Activated CD4-positive, alpha-beta memory T cell treated with anti-CD3 and anti-CD28 coated beads for 36 hours (primary cell): ENCODE results near the gene QSOX2. TPM values are rescaled to one million over a fixed set of nuclear protein-coding genes. Genes with fewer than 3 reads are reported as not detected.

ENCODE experiments used
- CTCF ChIA-PET: fragments of 350-600 bp; sonication (Branson Sonifier 250); formaldehyde crosslinking; loops from one replicate; lab custom pipeline; 2021; ENCODE audit warnings: antibody characterized with exemption, inconsistent platforms; lab: Charles Lee
- POLR2A ChIA-PET: fragments of 350-600 bp; sonication (Branson Sonifier 250); formaldehyde crosslinking; loops from one replicate; lab custom pipeline; 2021; ENCODE audit warnings: antibody characterized with exemption; lab: Charles Lee
- DNase-seq: peaks from one replicate; pipeline ENCODE4 v3.0.0-alpha.2; 2020
- H3K27ac Mint-ChIP-seq: one replicate; pipeline ENCODE4 v1.8.0; 2021; ENCODE audit warnings: mixed read lengths
- H3K27me3 Mint-ChIP-seq: one replicate; pipeline ENCODE4 v1.8.0; 2021; ENCODE audit warnings: mixed read lengths
- H3K36me3 Mint-ChIP-seq: one replicate; pipeline ENCODE4 v1.8.0; 2021; ENCODE audit warnings: mixed read lengths
- H3K4me1 Mint-ChIP-seq: one replicate; pipeline ENCODE4 v1.8.0; 2021; ENCODE audit warnings: low read depth, mixed read lengths
- H3K4me3 Mint-ChIP-seq: one replicate; pipeline ENCODE4 v1.8.0; 2021; ENCODE audit warnings: mild to moderate bottlenecking, mixed read lengths
- H3K9me3 Mint-ChIP-seq: one replicate; pipeline ENCODE4 v1.8.0; 2021; ENCODE audit warnings: mixed read lengths
- intact Hi-C: fragments of 100-400 bp; cut with micrococcal nuclease; formaldehyde crosslinking; loops from one replicate; pipeline ENCODE4 v1.15.1; 2023
- total RNA-seq, 2 experiments: library from RNA; stranded (reverse); gene quantifications; one replicate each; pipeline ENCODE4 v1.2.3, GENCODE V29; 2021

Gene QSOX2
- total RNA-seq, 2 experiments from 2014 or later: 19.0 to 19.4 TPM

- peaks cover 20% of the 10 kb centered on the region for H3K36me3 Mint-ChIP-seq
Observed at GRCh38 chr9:136228107-136228875, 17.3 kb downstream of the QSOX2 start.

GRCh38 chr9:136226680-136227407 lies 18.8 kb downstream of the QSOX2 start:
- CTCF ChIA-PET: interaction anchor here (0.6 to 2.0 kb wide), 3 partner anchors 9 to 260 kb away, joined by 3 to 5 read pairs (median 4); no protein-coding TSS in a partner anchor
- no peaks in the 10 kb centered on the region for H3K27me3 Mint-ChIP-seq
- intact Hi-C loops: no loop called here
- DNase-seq: no peak
- no peak overlapping the region for H3K4me3 Mint-ChIP-seq
- no peak overlapping the region for H3K27ac Mint-ChIP-seq
- POLR2A ChIA-PET: no interaction called here
- peaks cover 21% of the 10 kb centered on the region for H3K36me3 Mint-ChIP-seq
- H3K9me3 Mint-ChIP-seq: no peaks in the 10 kb centered on the region
- peaks cover 31% of the 10 kb centered on the region for H3K4me1 Mint-ChIP-seq

More at GRCh38 chr9:136228107-136228875, 17.3 kb downstream of the QSOX2 start:
- Mint-ChIP-seq H3K9me3 (no peaks in the 10 kb centered on the region), H3K4me1 (peaks cover 39% of the 10 kb centered on the region), H3K27me3 (no peaks in the 10 kb centered on the region), H3K27ac (peak overlapping the region; percentile 56), H3K4me3 (no peak overlapping the region)
- peak; percentile 63 for DNase-seq
- intact Hi-C loops: no loop called here
- CTCF ChIA-PET: no interaction called here
- POLR2A ChIA-PET: no interaction called here

- peaks cover 26% of the 10 kb centered on the region for H3K4me1 Mint-ChIP-seq
- H3K27ac Mint-ChIP-seq: peak overlapping the region; percentile 82
- H3K36me3 Mint-ChIP-seq: peaks cover 27% of the 10 kb centered on the region
- ChIA-PET POLR2A (no interaction called here), CTCF (interaction anchor here (0.6 to 2.0 kb wide), 6 partner anchors 9 to 259 kb away, joined by 3 to 7 read pairs (median 4); no protein-coding TSS in a partner anchor)
- no peaks in the 10 kb centered on the region for H3K27me3 Mint-ChIP-seq
- H3K4me3 Mint-ChIP-seq: peak overlapping the region; percentile 44
- H3K9me3 Mint-ChIP-seq: no peaks in the 10 kb centered on the region
- intact Hi-C loops: no loop called here
- peak; percentile 81 for DNase-seq
Observed at GRCh38 chr9:136225748-136226679, 19.6 kb downstream of the QSOX2 start.

- CTCF ChIA-PET: interaction anchor here (1.1 to 2.0 kb wide), 6 partner anchors 8 to 55 kb away, joined by 3 to 7 read pairs (median 4); partner anchors contain the start of gene QSOX2
- peak overlapping the region; percentile 82 for H3K27ac Mint-ChIP-seq
- H3K36me3 Mint-ChIP-seq: peaks cover 29% of the 10 kb centered on the region
Observed at GRCh38 chr9:136225366-136225747, 20.3 kb downstream of the QSOX2 start.

GRCh38 chr9:136223871-136224640 lies 21.6 kb downstream of the QSOX2 start:
- Mint-ChIP-seq H3K4me3 (no peak overlapping the region), H3K4me1 (peaks cover 30% of the 10 kb centered on the region), H3K27me3 (no peaks in the 10 kb centered on the region), H3K36me3 (peaks cover 29% of the 10 kb centered on the region), H3K9me3 (no peaks in the 10 kb centered on the region), H3K27ac (peak overlapping the region; percentile 74)
- ChIA-PET CTCF (interaction anchor here (0.7 to 1.6 kb wide), 6 partner anchors 16 to 54 kb away, joined by 3 to 7 read pairs (median 4); partner anchors contain the start of gene QSOX2), POLR2A (no interaction called here)
- DNase-seq: no peak
- intact Hi-C loops: no loop called here

More at GRCh38 chr9:136225366-136225747, 20.3 kb downstream of the QSOX2 start:
- peak overlapping the region; percentile 44 for H3K4me3 Mint-ChIP-seq
- peaks cover 30% of the 10 kb centered on the region for H3K4me1 Mint-ChIP-seq
- peak; percentile 57 for DNase-seq
- no peaks in the 10 kb centered on the region for H3K9me3 Mint-ChIP-seq
- POLR2A ChIA-PET: no interaction called here
- H3K27me3 Mint-ChIP-seq: no peaks in the 10 kb centered on the region
- intact Hi-C loops: no loop called here

- peaks cover 29% of the 10 kb centered on the region for H3K36me3 Mint-ChIP-seq
Observed at GRCh38 chr9:136222906-136223285, 22.7 kb downstream of the QSOX2 start.

GRCh38 chr9:136222166-136222905 lies 23.3 kb downstream of the QSOX2 start:
- H3K27me3 Mint-ChIP-seq: no peaks in the 10 kb centered on the region
- no peak for DNase-seq
- intact Hi-C loops: no loop called here
- CTCF ChIA-PET: no interaction called here
- POLR2A ChIA-PET: no interaction called here
- H3K36me3 Mint-ChIP-seq: peaks cover 29% of the 10 kb centered on the region
- no peak overlapping the region for H3K4me3 Mint-ChIP-seq
- no peak overlapping the region for H3K27ac Mint-ChIP-seq
- H3K4me1 Mint-ChIP-seq: peaks cover 19% of the 10 kb centered on the region
- H3K9me3 Mint-ChIP-seq: no peaks in the 10 kb centered on the region

More at GRCh38 chr9:136222906-136223285, 22.7 kb downstream of the QSOX2 start:
- CTCF ChIA-PET: no interaction called here
- no peaks in the 10 kb centered on the region for H3K9me3 Mint-ChIP-seq
- H3K4me1 Mint-ChIP-seq: peaks cover 21% of the 10 kb centered on the region
- H3K27me3 Mint-ChIP-seq: no peaks in the 10 kb centered on the region
- DNase-seq: no peak
- H3K27ac Mint-ChIP-seq: no peak overlapping the region
- intact Hi-C loops: no loop called here
- POLR2A ChIA-PET: no interaction called here
- no peak overlapping the region for H3K4me3 Mint-ChIP-seq

- Mint-ChIP-seq H3K27ac (peak overlapping the region; percentile 60), H3K4me3 (no peak overlapping the region), H3K27me3 (no peaks in the 10 kb centered on the region), H3K4me1 (peaks cover 11% of the 10 kb centered on the region), H3K36me3 (peaks cover 31% of the 10 kb centered on the region), H3K9me3 (no peaks in the 10 kb centered on the region)
- ChIA-PET POLR2A (interaction anchor here (0.6 to 1.0 kb wide), 2 partner anchors 12 to 320 kb away, joined by 3 read pairs; no protein-coding TSS in a partner anchor), CTCF (interaction anchor here (0.7 to 1.7 kb wide), 2 partner anchors 50 to 98 kb away, joined by 4 to 5 read pairs; no protein-coding TSS in a partner anchor)
- intact Hi-C loops: no loop called here
- DNase-seq: peak; percentile 66
Observed at GRCh38 chr9:136220017-136220729, 25.4 kb downstream of the QSOX2 start.

GRCh38 chr9:136219276-136219675 lies 26.3 kb downstream of the QSOX2 start:
- Mint-ChIP-seq H3K9me3 (no peaks in the 10 kb centered on the region), H3K4me1 (peaks cover 8% of the 10 kb centered on the region), H3K27ac (no peak overlapping the region), H3K27me3 (no peaks in the 10 kb centered on the region), H3K4me3 (no peak overlapping the region), H3K36me3 (peaks cover 40% of the 10 kb centered on the region)
- DNase-seq: no peak
- intact Hi-C loops: no loop called here
- ChIA-PET POLR2A (interaction anchor here (0.6 to 1.0 kb wide), 2 partner anchors 11 to 321 kb away, joined by 3 read pairs; no protein-coding TSS in a partner anchor), CTCF (interaction anchor here (0.7 to 1.7 kb wide), 2 partner anchors 49 to 97 kb away, joined by 4 to 5 read pairs; no protein-coding TSS in a partner anchor)

GRCh38 chr9:136218673-136219072 lies 26.9 kb downstream of the QSOX2 start:
- CTCF ChIA-PET: interaction anchor here (1.2 to 1.7 kb wide), 2 partner anchors 48 to 96 kb away, joined by 4 read pairs; no protein-coding TSS in a partner anchor
- no peaks in the 10 kb centered on the region for H3K27me3 Mint-ChIP-seq
- no peaks in the 10 kb centered on the region for H3K9me3 Mint-ChIP-seq
- H3K4me1 Mint-ChIP-seq: peaks cover 8% of the 10 kb centered on the region
- no peak overlapping the region for H3K27ac Mint-ChIP-seq
- H3K36me3 Mint-ChIP-seq: peaks cover 41% of the 10 kb centered on the region
- POLR2A ChIA-PET: no interaction called here
- H3K4me3 Mint-ChIP-seq: no peak overlapping the region
- DNase-seq: no peak
- intact Hi-C loops: no loop called here
